ENCODE results near the gene SCNN1A. TPM values are rescaled to one million over a fixed set of nuclear protein-coding genes. Genes with fewer than 3 reads are reported as not detected.

SCNN1A gene
- total and polyA plus RNA-seq, 3 experiments from 2014 or later: 0.49 to 0.93 (median 0.77) TPM

DNA sequence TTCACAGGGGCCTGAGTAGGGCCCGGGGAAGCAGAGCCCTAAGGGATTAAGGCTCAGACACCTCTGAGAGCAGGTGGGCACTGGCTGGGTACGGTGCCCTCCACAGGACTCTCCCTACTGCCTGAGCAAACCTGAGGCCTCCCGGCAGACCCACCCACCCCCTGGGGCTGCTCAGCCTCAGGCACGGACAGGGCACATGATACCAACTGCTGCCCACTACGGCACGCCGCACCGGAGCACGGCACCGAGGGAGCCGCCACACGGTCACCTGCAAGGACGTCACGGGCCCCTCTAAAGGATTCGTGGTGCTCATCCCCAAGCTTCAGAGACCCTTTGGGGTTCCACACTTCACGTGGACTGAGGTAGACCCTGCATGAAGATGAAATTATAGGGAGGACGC is 15.7 kb upstream of the SCNN1A start:
- Mint-ChIP-seq H3K4me3 (no peak overlapping the region), H3K9me3 (no peaks in the 10 kb centered on the region), H3K27me3 (peaks cover 0 to 7% of the 10 kb centered on the region in 2 donors), H3K36me3 (no peaks in the 10 kb centered on the region), H3K4me1 (no peaks in the 10 kb centered on the region), H3K27ac (no peak overlapping the region)
- no peaks in the 10 kb centered on the region for H3K9me3 ChIP-seq (ENCODE audit: low read length)
- H3K4me1 ChIP-seq (ENCODE audit: insufficient read depth, low read length): no peaks in the 10 kb centered on the region
- CTCF ChIA-PET: no interaction called here
- POLR2A ChIA-PET: no interaction called here
- no peak for DNase-seq
- no peaks in the 10 kb centered on the region for H3K27me3 ChIP-seq (ENCODE audit: insufficient read depth, low read length, poor library complexity, severe bottlenecking)
- H3K36me3 ChIP-seq (ENCODE audit: insufficient read depth, low read length): no peaks in the 10 kb centered on the region
- no peak overlapping the region for H3K4me3 ChIP-seq (ENCODE audit: low read length)
- no peak overlapping the region for H3K27ac ChIP-seq (ENCODE audit: low read depth, low read length)

- no peak overlapping the region for H3K4me3 Mint-ChIP-seq
- ChIA-PET CTCF (no interaction called here), POLR2A (no interaction called here)
- no peaks in the 10 kb centered on the region for H3K36me3 Mint-ChIP-seq
- Histone ChIP-seq H3K4me1 (ENCODE audit: insufficient read depth, low read length) (no peaks in the 10 kb centered on the region), H3K27ac (ENCODE audit: low read depth, low read length) (no peak overlapping the region), H3K9me3 (ENCODE audit: low read length) (no peaks in the 10 kb centered on the region), H3K27me3 (ENCODE audit: insufficient read depth, low read length, poor library complexity, severe bottlenecking) (no peaks in the 10 kb centered on the region), H3K4me3 (ENCODE audit: low read length) (no peak overlapping the region), H3K36me3 (ENCODE audit: insufficient read depth, low read length) (no peaks in the 10 kb centered on the region)
- no peaks in the 10 kb centered on the region for H3K9me3 Mint-ChIP-seq
- no peak for DNase-seq
- peaks cover 0 to 7% of the 10 kb centered on the region in 2 donors for H3K27me3 Mint-ChIP-seq
- H3K27ac Mint-ChIP-seq: no peak overlapping the region
- no peaks in the 10 kb centered on the region for H3K4me1 Mint-ChIP-seq
These were observed 14.9 kb upstream of the SCNN1A start for GRCh38 chr12:6390084-6390799.

DNA sequence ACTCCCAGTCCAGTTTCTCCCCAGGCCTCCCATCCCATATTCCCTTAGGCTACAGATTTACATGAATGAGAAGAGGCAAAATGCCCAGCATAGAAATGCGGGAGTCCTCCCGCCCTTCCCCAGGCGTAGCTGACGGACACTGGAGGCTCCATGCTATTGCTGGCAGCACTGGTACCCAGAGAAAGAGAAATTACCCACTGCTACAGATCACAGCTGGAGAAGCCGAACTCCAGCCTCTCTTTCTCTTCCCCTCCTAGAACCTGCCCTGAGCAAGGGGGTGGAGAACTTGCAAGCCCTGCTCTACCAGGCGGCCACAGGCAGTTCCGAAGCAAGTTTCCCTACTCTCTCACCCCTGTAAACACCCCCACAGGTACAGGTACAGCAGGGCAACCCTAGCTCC is 12.2 kb upstream of the SCNN1A start:
- H3K36me3 Mint-ChIP-seq: no peaks in the 10 kb centered on the region
- CTCF ChIA-PET: interaction anchor here (1.2 kb wide), 1 partner anchor 15 kb away, joined by 3 read pairs; no protein-coding TSS in a partner anchor
- peak overlapping the region in 1 of 8 donors; percentile 2 for H3K27ac Mint-ChIP-seq
- H3K4me1 ChIP-seq (ENCODE audit: insufficient read depth, low read length): no peaks in the 10 kb centered on the region
- H3K4me1 Mint-ChIP-seq: peaks cover 3% of the 10 kb centered on the region in 3 donors
- no peak overlapping the region for H3K4me3 Mint-ChIP-seq
- H3K27ac ChIP-seq (ENCODE audit: low read depth, low read length): no peak overlapping the region
- H3K9me3 Mint-ChIP-seq: no peaks in the 10 kb centered on the region
- H3K4me3 ChIP-seq (ENCODE audit: low read length): no peak overlapping the region
- H3K27me3 ChIP-seq (ENCODE audit: insufficient read depth, low read length, poor library complexity, severe bottlenecking): peaks cover 15% of the 10 kb centered on the region
- H3K36me3 ChIP-seq (ENCODE audit: insufficient read depth, low read length): no peaks in the 10 kb centered on the region
- no peaks in the 10 kb centered on the region for H3K9me3 ChIP-seq (ENCODE audit: low read length)
- DNase-seq: no peak
- peaks cover 9% of the 10 kb centered on the region in 2 donors for H3K27me3 Mint-ChIP-seq
- POLR2A ChIA-PET: no interaction called here

- POLR2A ChIA-PET: no interaction called here
These were observed 11.1 kb upstream of the SCNN1A start for GRCh38 chr12:6386491-6386890.

GRCh38 chr12:6386038-6386437 is 10.7 kb upstream of the SCNN1A start:
- Histone ChIP-seq H3K4me1 (ENCODE audit: insufficient read depth, low read length) (no peaks in the 10 kb centered on the region), H3K9me3 (ENCODE audit: low read length) (no peaks in the 10 kb centered on the region), H3K27ac (ENCODE audit: low read depth, low read length) (no peak overlapping the region), H3K4me3 (ENCODE audit: low read length) (no peak overlapping the region), H3K27me3 (ENCODE audit: insufficient read depth, low read length, poor library complexity, severe bottlenecking) (peaks cover 16% of the 10 kb centered on the region), H3K36me3 (ENCODE audit: insufficient read depth, low read length) (no peaks in the 10 kb centered on the region)
- POLR2A ChIA-PET: no interaction called here
- no peaks in the 10 kb centered on the region for H3K36me3 Mint-ChIP-seq
- DNase-seq: no peak
- CTCF ChIA-PET: no interaction called here
- no peaks in the 10 kb centered on the region for H3K9me3 Mint-ChIP-seq
- peak overlapping the region in 1 of 8 donors; percentile 62 for H3K27ac Mint-ChIP-seq
- no peak overlapping the region for H3K4me3 Mint-ChIP-seq
- H3K4me1 Mint-ChIP-seq: peaks cover 3% of the 10 kb centered on the region in 3 donors
- peaks cover 11 to 22% of the 10 kb centered on the region in 2 donors for H3K27me3 Mint-ChIP-seq

More at GRCh38 chr12:6386491-6386890, 11.1 kb upstream of the SCNN1A start:
- Mint-ChIP-seq H3K27ac (peak overlapping the region in 1 of 8 donors; percentile 62), H3K36me3 (no peaks in the 10 kb centered on the region), H3K4me1 (peaks cover 3% of the 10 kb centered on the region in 3 donors), H3K4me3 (no peak overlapping the region), H3K9me3 (no peaks in the 10 kb centered on the region), H3K27me3 (peaks cover 11 to 18% of the 10 kb centered on the region in 2 donors)
- no peaks in the 10 kb centered on the region for H3K36me3 ChIP-seq (ENCODE audit: insufficient read depth, low read length)
- CTCF ChIA-PET: no interaction called here
- no peaks in the 10 kb centered on the region for H3K4me1 ChIP-seq (ENCODE audit: insufficient read depth, low read length)
- no peak for DNase-seq
- H3K27me3 ChIP-seq (ENCODE audit: insufficient read depth, low read length, poor library complexity, severe bottlenecking): peaks cover 16% of the 10 kb centered on the region
- no peak overlapping the region for H3K4me3 ChIP-seq (ENCODE audit: low read length)
- H3K9me3 ChIP-seq (ENCODE audit: low read length): no peaks in the 10 kb centered on the region
- H3K27ac ChIP-seq (ENCODE audit: low read depth, low read length): no peak overlapping the region

- Mint-ChIP-seq H3K4me1 (peaks cover 3% of the 10 kb centered on the region in 3 donors), H3K9me3 (no peaks in the 10 kb centered on the region), H3K4me3 (peak overlapping the region in 1 of 7 donors; percentile 32), H3K36me3 (no peaks in the 10 kb centered on the region), H3K27me3 (peaks cover 13 to 26% of the 10 kb centered on the region in 2 donors), H3K27ac (no peak overlapping the region)
- DNase-seq: no peak
- H3K4me3 ChIP-seq (ENCODE audit: low read length): no peak overlapping the region
- H3K4me1 ChIP-seq (ENCODE audit: insufficient read depth, low read length): no peaks in the 10 kb centered on the region
- H3K27ac ChIP-seq (ENCODE audit: low read depth, low read length): peak overlapping the region; percentile 59
- peaks cover 16% of the 10 kb centered on the region for H3K27me3 ChIP-seq (ENCODE audit: insufficient read depth, low read length, poor library complexity, severe bottlenecking)
- H3K36me3 ChIP-seq (ENCODE audit: insufficient read depth, low read length): no peaks in the 10 kb centered on the region
- ChIA-PET POLR2A (no interaction called here), CTCF (no interaction called here)
- H3K9me3 ChIP-seq (ENCODE audit: low read length): no peaks in the 10 kb centered on the region
These were observed 9.4 kb upstream of the SCNN1A start for GRCh38 chr12:6384499-6385436.

GRCh38 chr12:6383572-6384498 is 8.5 kb upstream of the SCNN1A start, which contains the start of gene LTBR:
Gene LTBR, plus strand, starts transcription at chr12:6384162. Its CDS starts 197 bp downstream, at chr12:6384359.
- CTCF ChIA-PET: interaction anchor here (1.3 kb wide), 1 partner anchor 16 kb away, joined by 4 read pairs; no protein-coding TSS in a partner anchor
- Mint-ChIP-seq H3K36me3 (no peaks in the 10 kb centered on the region), H3K4me1 (peaks cover 3% of the 10 kb centered on the region in 3 donors), H3K27me3 (peaks cover 13 to 30% of the 10 kb centered on the region in 2 donors), H3K27ac (no peak within 1 kb of the TSS), H3K9me3 (no peaks in the 10 kb centered on the region), H3K4me3 (no peak within 1 kb of the TSS)
- POLR2A ChIA-PET: no interaction called here
- Histone ChIP-seq H3K4me3 (ENCODE audit: low read length) (no peak within 1 kb of the TSS), H3K27ac (ENCODE audit: low read depth, low read length) (peak within 1 kb of the TSS; percentile 59), H3K36me3 (ENCODE audit: insufficient read depth, low read length) (no peaks in the 10 kb centered on the region), H3K9me3 (ENCODE audit: low read length) (no peaks in the 10 kb centered on the region), H3K27me3 (ENCODE audit: insufficient read depth, low read length, poor library complexity, severe bottlenecking) (peaks cover 16% of the 10 kb centered on the region), H3K4me1 (ENCODE audit: insufficient read depth, low read length) (no peaks in the 10 kb centered on the region)
- no peak for DNase-seq
